ENCODE results near the gene PHRF1. TPM values are rescaled to one million over a fixed set of nuclear protein-coding genes. Genes with fewer than 3 reads are reported as not detected.

The PHRF1 gene
- total and polyA plus RNA-seq, 2 experiments from 2014 or later: 25.6 to 26.9 TPM

DNA sequence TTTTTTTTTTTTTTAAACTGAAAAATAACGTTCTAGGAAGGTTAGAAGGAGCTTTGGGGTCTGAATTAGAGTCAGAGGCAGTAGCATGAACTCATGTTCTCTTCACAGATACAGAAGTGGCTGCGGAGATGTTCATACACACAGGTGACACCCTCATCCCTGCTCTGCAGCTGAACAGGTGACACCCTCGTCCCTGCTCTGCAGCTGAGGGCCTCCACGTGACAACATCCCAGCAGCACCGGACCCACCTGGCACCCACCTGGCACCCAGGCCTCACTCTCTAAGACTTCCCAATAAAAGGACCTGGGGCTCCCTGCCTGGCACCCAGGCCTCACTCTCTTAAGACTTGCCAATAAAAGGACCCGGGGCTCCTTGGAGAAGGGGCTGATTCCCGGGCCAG is 80.6 kb downstream of the PHRF1 start:
- peaks cover 9% of the 10 kb centered on the region for H3K4me1 ChIP-seq (ENCODE audit: insufficient read depth)
- TF ChIP-seq, protein P1, sequence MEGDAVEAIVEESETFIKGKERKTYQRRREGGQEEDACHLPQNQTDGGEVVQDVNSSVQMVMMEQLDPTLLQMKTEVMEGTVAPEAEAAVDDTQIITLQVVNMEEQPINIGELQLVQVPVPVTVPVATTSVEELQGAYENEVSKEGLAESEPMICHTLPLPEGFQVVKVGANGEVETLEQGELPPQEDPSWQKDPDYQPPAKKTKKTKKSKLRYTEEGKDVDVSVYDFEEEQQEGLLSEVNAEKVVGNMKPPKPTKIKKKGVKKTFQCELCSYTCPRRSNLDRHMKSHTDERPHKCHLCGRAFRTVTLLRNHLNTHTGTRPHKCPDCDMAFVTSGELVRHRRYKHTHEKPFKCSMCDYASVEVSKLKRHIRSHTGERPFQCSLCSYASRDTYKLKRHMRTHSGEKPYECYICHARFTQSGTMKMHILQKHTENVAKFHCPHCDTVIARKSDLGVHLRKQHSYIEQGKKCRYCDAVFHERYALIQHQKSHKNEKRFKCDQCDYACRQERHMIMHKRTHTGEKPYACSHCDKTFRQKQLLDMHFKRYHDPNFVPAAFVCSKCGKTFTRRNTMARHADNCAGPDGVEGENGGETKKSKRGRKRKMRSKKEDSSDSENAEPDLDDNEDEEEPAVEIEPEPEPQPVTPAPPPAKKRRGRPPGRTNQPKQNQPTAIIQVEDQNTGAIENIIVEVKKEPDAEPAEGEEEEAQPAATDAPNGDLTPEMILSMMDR (IDR thresholded peaks at IDR 0.05; ENCODE audit: poor library complexity): no peak
- TF ChIP-seq EZH2phosphoT487 (IDR thresholded peaks at IDR 0.05; ENCODE audit: low read depth, severe bottlenecking, unreplicated experiment) (no peak), EZH2 (IDR thresholded peaks at IDR 0.05; ENCODE audit: borderline replicate concordance) (no peak)
- no peaks in the 10 kb centered on the region for H3K9me3 ChIP-seq (ENCODE audit: low read depth)
- no peak overlapping the region for H2AFZ ChIP-seq
- H3K9me2 ChIP-seq (replicated peaks; ENCODE audit: insufficient read depth): no peaks in the 10 kb centered on the region
- H3K27ac ChIP-seq: no peak overlapping the region
- H3K4me3 ChIP-seq: no peak overlapping the region
- H4K20me1 ChIP-seq (ENCODE audit: insufficient read depth, poor library complexity, severe bottlenecking): peaks cover 3% of the 10 kb centered on the region
- H3K27me3 ChIP-seq: no peaks in the 10 kb centered on the region
- H3K4me2 ChIP-seq: no peak overlapping the region
- no peaks in the 10 kb centered on the region for H3K36me3 ChIP-seq (replicated peaks; ENCODE audit: insufficient read depth, low read depth)
- 89% methylated on average over 7 of the region's 7 CpGs for WGBS (ENCODE audit: low lambda C conversion rate, missing lambda C conversion rate)
- DNase-seq (ENCODE audit: low spot score): no peak
- peaks cover 2% of the 10 kb centered on the region for H3K79me2 ChIP-seq

- Histone ChIP-seq H3K9me2 (replicated peaks; ENCODE audit: insufficient read depth) (no peaks in the 10 kb centered on the region), H3K36me3 (replicated peaks; ENCODE audit: insufficient read depth, low read depth) (no peaks in the 10 kb centered on the region), H3K4me2 (no peak overlapping the region), H3K79me2 (peaks cover 5% of the 10 kb centered on the region), H3K4me3 (no peak overlapping the region), H3K9me3 (ENCODE audit: low read depth) (no peaks in the 10 kb centered on the region), H3K4me1 (ENCODE audit: insufficient read depth) (peaks cover 9% of the 10 kb centered on the region), H4K20me1 (ENCODE audit: insufficient read depth, poor library complexity, severe bottlenecking) (peaks cover 3% of the 10 kb centered on the region), H3K27ac (no peak overlapping the region), H2AFZ (no peak overlapping the region), H3K27me3 (no peaks in the 10 kb centered on the region)
- TF ChIP-seq, protein P1 (IDR thresholded peaks at IDR 0.05; ENCODE audit: poor library complexity): no peak
- TF ChIP-seq EZH2phosphoT487 (IDR thresholded peaks at IDR 0.05; ENCODE audit: low read depth, severe bottlenecking, unreplicated experiment) (no peak), EZH2 (IDR thresholded peaks at IDR 0.05; ENCODE audit: borderline replicate concordance) (no peak)
- 85% methylated on average over 14 of the region's 14 CpGs for WGBS (ENCODE audit: low lambda C conversion rate, missing lambda C conversion rate)
- DNase-seq (ENCODE audit: low spot score): peak; percentile 33
These were observed 81.4 kb downstream of the PHRF1 start for GRCh38 chr11:657691-658126.

DNA sequence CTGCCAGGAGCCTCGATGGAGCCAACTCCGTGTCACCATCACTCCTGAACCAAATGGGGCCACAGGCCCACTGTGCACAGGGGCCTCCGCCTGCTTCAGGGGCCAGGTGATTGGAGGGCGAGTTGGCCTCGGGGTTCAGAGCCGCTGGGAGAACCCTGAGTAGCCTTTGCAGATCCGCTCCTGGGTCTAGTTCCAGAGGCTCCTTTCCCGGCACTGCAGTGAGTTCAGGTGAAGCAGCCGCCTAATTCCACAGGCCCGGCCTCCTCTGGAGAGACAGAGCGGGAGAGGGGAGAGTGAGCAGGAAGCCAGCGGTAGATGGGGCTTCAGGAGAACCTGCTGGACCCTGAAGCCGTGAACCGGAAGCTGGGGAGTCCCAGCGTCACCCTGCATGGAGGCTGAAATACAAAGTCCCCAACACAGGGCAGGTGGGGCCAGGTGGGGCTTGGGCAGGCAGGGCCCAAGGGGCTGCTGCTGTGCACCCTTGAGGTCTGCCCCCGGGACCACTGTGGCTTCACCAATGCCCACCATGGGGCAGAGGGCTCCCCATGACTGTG is 83.3 kb downstream of the PHRF1 start:
- Histone ChIP-seq H3K9me3 (ENCODE audit: low read depth) (no peaks in the 10 kb centered on the region), H3K4me1 (ENCODE audit: insufficient read depth) (peaks cover 9% of the 10 kb centered on the region), H3K9me2 (replicated peaks; ENCODE audit: insufficient read depth) (no peaks in the 10 kb centered on the region), H3K36me3 (replicated peaks; ENCODE audit: insufficient read depth, low read depth) (no peaks in the 10 kb centered on the region), H2AFZ (no peak overlapping the region), H4K20me1 (ENCODE audit: insufficient read depth, poor library complexity, severe bottlenecking) (peaks cover 3% of the 10 kb centered on the region), H3K27ac (no peak overlapping the region), H3K27me3 (no peaks in the 10 kb centered on the region), H3K4me2 (no peak overlapping the region), H3K79me2 (peaks cover 8% of the 10 kb centered on the region), H3K4me3 (no peak overlapping the region)
- DNase-seq (ENCODE audit: low spot score): no peak
- WGBS (ENCODE audit: low lambda C conversion rate, missing lambda C conversion rate): 93% methylated on average over 16 of the region's 16 CpGs
- no peak for TF ChIP-seq EZH2phosphoT487 (IDR thresholded peaks at IDR 0.05; ENCODE audit: low read depth, severe bottlenecking, unreplicated experiment)
- no peak for TF ChIP-seq EZH2 (IDR thresholded peaks at IDR 0.05; ENCODE audit: borderline replicate concordance)
- TF ChIP-seq, protein P1 (IDR thresholded peaks at IDR 0.05; ENCODE audit: poor library complexity): no peak

Data from hepatocyte (in vitro differentiated cells).